Ramos (cell line): ENCODE results near the gene DBNDD1.
"Not testable (repeated sequence)": the region's sequence is repeated elsewhere in the genome, so short reads cannot be mapped to it uniquely, and the experiment has no call there.

Source experiments
- in situ Hi-C: fragments of 300-500 bp; cut with MboI; formaldehyde crosslinking; loops from one replicate; pipeline ENCODE4 v1.14.3; 2022; ENCODE audit warnings: low sequenced_read_pairs; ENCODE audit not compliant: unreplicated experiment

Gene DBNDD1

GRCh38 chr16:89995475-89996177 lies 23.6 kb downstream of the DBNDD1 start:
- in situ Hi-C loops = not testable (repeated sequence)

- in situ Hi-C loops = not testable (repeated sequence)
These were observed 24.4 kb downstream of the DBNDD1 start for GRCh38 chr16:89994721-89995474.

GRCh38 chr16:89994389-89994720 lies 24.9 kb downstream of the DBNDD1 start:
- in situ Hi-C loops = no loop called here

GRCh38 chr16:89993971-89994370 lies 25.3 kb downstream of the DBNDD1 start:
- in situ Hi-C loops = no loop called here

- in situ Hi-C loops = no loop called here
These were observed 25.9 kb downstream of the DBNDD1 start for GRCh38 chr16:89993377-89993776.

- in situ Hi-C loops = no loop called here
These were observed 28.5 kb downstream of the DBNDD1 start for GRCh38 chr16:89990799-89991198.

GRCh38 chr16:89988951-89989350 lies 30.3 kb downstream of the DBNDD1 start:
- in situ Hi-C loops = no loop called here

GRCh38 chr16:89987169-89987568 lies 32.1 kb downstream of the DBNDD1 start:
- in situ Hi-C loops = no loop called here

- in situ Hi-C loops = no loop called here
These were observed 32.7 kb downstream of the DBNDD1 start for GRCh38 chr16:89986600-89986999.

- in situ Hi-C loops = no loop called here
These were observed 34.0 kb downstream of the DBNDD1 start for GRCh38 chr16:89985219-89985618.

- in situ Hi-C loops = no loop called here
These were observed 35.0 kb downstream of the DBNDD1 start for GRCh38 chr16:89984216-89984615.

- in situ Hi-C loops = no loop called here
These were observed 35.7 kb downstream of the DBNDD1 start for GRCh38 chr16:89983536-89983935.

GRCh38 chr16:89982318-89982717 lies 36.9 kb downstream of the DBNDD1 start:
- in situ Hi-C loops = no loop called here

- in situ Hi-C loops = no loop called here
These were observed 37.8 kb downstream of the DBNDD1 start for GRCh38 chr16:89981414-89981813.

- in situ Hi-C loops = no loop called here
These were observed 44.4 kb downstream of the DBNDD1 start for GRCh38 chr16:89974870-89975269.

GRCh38 chr16:89973654-89974335 lies 45.5 kb downstream of the DBNDD1 start:
- in situ Hi-C loops = no loop called here

GRCh38 chr16:89973235-89973634 lies 46.0 kb downstream of the DBNDD1 start:
- in situ Hi-C loops = no loop called here

GRCh38 chr16:89972244-89973234 lies 46.7 kb downstream of the DBNDD1 start:
- in situ Hi-C loops = no loop called here

- in situ Hi-C loops = no loop called here
These were observed 47.6 kb downstream of the DBNDD1 start for GRCh38 chr16:89971495-89972243.
